Stimulated activated CD8-positive, alpha-beta memory T cell treated with anti-CD3 and anti-CD28 coated beads, Interleukin-7, amount 100 ng/mL, for 48 hours (primary cell): ENCODE results near the gene WDR33.
A peak's percentile ranks its signal among the peaks of the same experiment; 100 is the strongest.

Experiments
- DNase-seq, 2 donors: peaks; one replicate each; pipeline ENCODE4 v3.0.0-alpha.2; 2020; ENCODE audit warnings: low read depth in 1 of 2; ENCODE audit errors: extremely low read depth in 1 of 2

WDR33 gene

GRCh38 chr2:127698553-127699355 lies 112.2 kb downstream of the WDR33 start:
- DNase-seq = no peak

- no peak for DNase-seq
Observed at GRCh38 chr2:127697482-127698180, 113.3 kb downstream of the WDR33 start.

- peak in 1 of 2 donors; percentile 35 for DNase-seq
Observed at GRCh38 chr2:127695491-127696472, 115.2 kb downstream of the WDR33 start.

DNA sequence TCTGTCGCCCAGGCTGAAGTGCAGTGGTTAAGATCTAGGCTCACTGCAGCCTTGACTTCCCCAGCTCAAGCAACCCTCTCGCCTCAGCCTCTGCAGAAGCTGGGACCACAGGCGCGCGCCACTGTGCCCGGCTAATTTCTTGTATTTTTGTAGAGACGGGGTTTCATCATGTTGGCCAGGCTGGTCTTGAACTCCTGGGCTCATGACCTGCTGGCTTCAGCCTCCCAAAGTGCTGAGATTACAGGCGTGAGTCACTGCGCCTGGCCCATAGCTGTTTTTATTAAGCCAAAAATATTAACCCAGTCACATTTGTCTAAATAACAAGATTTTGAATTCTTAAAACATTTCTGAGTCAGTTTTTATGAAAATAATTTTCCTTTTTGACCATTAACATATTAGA lies 116.0 kb downstream of the WDR33 start:
- no peak for DNase-seq

DNA sequence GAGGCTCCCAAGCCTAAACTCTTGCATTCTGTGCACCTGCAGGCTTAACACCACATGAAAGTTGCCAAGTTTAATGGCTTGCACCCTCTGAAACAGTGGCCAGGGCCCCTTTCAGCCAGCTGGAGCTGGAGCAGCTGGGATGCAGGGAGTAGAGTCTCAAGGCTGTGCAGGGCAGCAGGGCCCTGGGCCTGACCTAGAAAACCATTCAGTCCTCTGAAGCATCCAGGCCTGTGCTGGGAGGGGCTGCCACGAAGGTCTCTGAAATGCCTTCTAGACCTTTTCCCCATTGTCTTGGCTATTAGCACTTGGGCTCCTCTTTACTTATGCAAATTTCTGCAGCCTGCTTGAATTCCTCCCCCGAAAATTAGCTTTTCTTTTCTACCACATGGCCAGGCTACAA lies 120.3 kb downstream of the WDR33 start:
- no peak for DNase-seq

GRCh38 chr2:127688405-127688804 lies 122.6 kb downstream of the WDR33 start:
- no peak for DNase-seq

GRCh38 chr2:127685410-127686080 lies 125.4 kb downstream of the WDR33 start:
- no peak for DNase-seq

DNA sequence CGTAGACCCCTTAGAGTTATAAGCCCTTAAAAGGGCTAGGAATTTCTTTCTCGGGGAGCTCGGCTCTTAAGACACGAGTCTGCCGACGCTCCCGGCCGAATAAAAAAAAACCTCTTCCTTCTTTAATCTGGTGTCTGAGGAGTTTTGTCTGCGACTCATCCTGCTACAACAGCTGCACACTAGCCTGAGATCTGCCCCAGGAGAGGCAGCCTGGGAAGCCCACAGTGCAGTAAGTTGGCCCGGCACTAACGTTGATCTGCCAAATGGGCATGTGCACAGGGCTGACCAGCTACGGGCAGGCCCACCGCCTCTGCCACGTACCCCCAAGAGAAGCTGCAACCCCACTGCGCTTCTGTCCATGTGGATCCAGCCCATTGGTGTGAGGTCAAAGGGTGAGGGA lies 127.2 kb downstream of the WDR33 start:
- DNase-seq = no peak

GRCh38 chr2:127683056-127683455 lies 127.9 kb downstream of the WDR33 start:
- DNase-seq = no peak

- DNase-seq = no peak
Observed at GRCh38 chr2:127681976-127682857, 128.8 kb downstream of the WDR33 start.

GRCh38 chr2:127681288-127681804 lies 129.6 kb downstream of the WDR33 start:
- no peak for DNase-seq

DNA sequence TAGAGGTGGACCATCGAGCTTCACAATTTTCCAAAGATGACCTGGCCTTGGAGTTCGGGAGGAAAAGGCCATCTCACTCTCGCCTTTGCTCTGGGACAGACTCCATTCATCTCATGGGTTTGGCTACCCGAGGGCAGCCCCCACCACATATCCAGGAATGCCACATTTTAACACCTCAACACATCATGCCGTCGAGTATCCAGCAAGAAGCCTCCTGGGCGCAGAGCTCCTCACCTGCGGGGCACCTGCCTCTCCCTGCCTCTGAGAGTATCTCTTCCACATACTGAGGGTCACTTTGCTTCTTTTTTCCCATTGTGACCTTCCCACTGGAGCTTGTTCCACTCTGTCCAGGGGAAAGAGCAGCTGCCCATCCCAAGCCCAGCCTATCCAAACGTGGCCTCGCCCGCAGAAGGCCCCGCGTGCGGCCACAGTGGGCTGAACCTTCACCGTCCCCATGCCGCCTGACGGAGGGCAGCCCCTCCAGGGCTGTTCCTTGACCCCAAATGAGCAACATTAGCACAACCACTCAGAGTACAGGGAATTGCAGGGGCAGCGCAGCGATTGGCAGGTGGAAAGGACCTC lies 130.2 kb downstream of the WDR33 start:
- no peak for DNase-seq

DNA sequence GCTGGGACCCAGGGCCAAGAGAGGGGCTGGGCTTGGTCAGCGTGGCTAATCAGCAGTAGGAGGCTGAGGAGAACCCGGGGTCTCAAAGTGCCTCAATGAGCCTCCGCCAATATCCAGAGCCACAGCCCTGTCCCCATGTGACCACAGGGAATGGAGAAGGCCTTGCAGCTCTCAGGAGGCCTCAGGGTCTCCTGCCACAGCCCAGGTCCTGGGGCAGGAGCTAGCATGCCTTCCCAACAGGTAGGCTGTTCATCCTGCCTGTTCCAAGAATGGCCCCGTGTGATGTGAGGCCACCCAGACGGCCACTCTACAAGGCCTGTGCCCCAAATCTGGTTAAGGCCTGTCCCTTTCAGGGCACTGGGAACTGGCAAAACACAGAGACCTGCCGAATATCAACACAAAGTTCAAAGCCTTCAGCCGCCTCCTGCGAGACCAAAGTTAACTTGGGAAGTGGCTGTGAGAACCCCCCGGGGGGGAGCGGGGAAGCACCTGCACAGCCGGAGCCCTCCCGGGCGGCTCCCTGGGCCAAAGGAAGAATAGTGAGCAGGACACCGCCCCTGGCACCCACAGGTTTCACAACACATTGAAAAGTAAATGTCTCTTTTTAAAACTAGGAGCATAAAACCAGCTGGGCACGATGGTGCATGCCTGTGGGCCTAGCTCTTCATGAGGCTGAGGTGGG lies 131.2 kb downstream of the WDR33 start:
- DNase-seq = no peak

GRCh38 chr2:127678991-127679390 lies 132.0 kb downstream of the WDR33 start:
- DNase-seq = no peak

DNA sequence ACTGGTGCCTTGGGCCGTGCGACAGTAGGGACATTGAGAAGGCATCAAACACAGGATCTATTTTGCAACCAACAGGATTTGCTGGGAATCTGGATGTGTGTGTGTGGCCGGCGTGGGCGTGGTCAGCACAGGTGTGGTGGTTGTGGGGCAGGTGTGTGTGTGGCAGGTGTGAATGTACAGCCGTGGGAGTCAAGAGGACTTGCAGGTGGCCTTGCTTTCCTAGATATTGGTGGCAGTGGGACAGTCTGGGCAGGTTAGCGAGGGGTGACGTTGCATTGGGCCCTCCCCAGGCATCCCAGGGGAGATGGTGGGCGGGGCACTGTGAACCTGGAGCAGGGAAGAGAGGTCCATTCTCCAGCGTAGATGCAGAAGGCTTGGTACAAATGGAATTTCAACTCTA lies 132.4 kb downstream of the WDR33 start:
- no peak for DNase-seq

DNA sequence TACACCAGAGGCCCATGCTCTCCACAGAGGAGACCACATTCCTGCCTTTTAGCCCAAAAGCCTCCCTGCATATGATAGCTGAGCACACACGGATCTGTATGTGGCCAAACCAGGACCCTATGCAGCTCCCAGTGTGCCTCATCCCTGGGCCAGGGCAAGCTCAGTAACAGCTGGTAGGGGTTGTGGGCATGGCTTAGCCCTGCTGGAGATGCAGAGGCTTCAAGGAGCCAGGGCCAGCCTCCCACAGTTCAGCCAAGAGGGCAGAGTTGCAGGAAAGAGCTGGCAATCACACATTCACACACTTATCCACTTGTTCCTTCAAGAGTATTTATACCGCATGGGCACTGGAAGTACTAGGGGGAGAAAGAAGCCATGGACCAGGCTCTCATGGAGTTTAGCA lies 134.1 kb downstream of the WDR33 start:
- DNase-seq = no peak

DNA sequence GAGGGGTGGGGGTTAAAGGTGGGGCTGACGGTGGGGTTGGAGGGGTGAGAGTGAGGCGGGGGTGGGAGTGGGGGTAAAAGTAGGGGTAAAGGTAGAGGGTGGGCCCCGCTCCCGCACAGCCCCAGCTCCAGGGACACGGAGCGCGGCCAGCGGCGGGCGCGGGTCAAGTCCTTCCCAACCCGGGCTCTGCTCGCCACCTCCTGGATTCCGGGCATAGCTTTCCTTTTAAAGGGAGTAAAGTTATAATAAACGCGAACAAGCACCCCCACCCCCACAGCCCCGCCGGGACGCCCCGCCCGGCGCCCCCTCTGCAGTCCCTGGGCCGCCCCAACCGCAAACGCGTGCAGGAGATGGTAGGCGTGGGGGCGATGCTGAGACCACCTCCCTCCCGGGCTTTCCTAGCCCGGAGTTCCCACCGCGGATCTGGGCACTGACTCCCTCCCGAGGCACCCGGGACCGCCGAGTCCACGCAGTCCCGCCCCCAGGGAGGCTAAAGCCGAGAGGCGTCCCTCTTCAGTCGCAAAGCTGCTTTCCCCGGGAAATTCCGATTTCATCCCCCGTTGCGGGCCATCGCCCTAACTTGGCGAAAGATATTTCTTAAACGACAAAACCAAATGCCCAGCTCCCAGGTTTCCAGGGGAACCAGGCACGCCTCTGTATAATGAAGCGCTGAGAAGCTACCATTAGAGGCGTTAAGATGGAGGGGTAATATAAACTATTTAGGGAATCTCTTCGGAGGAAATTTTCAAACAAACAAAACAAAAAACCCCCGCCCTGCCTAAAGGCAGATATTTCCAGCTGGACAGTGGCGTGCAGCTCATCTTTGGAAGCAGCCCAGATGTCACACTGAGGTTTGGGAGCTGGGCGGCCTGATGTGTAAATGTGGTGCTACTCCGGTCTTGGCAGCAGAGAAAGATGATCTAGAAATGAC lies 135.4 kb downstream of the WDR33 start, which contains the start of gene LIMS2:
Gene LIMS2 (minus strand): TSS at position 200 of the 931 bp plus-strand sequence. CDS start 506 bp downstream, outside the sequence.
- no peak for DNase-seq
